Endothelial cell of coronary artery (primary cell): Measurements from ENCODE around the gene KLF7. TPM values are rescaled to one million over a fixed set of nuclear protein-coding genes. Genes with fewer than 3 reads are reported as not detected.

Experiments used
- total RNA-seq: library from RNA; depleted of rRNA; stranded (reverse); fragments of >200 nt; gene quantifications from 2 replicates; pipeline ENCODE4 v1.2.3, GENCODE V29; 2014

KLF7 gene
- 12.7 and 31.7 TPM in 2 replicates for total RNA-seq

GRCh38 chr2:207165121-207166038 lies at the start of gene KLF7:
KLF7 (minus strand) TSS chr2:207165948; CDS start chr2:207165568, 380 bp downstream.

Other genes starting within 250 kb of the KLF7 start
- not detected in 2 replicates for gene CPO, start 226.4 kb downstream of the KLF7 start, total RNA-seq